Nucleus accumbens (tissue), 56 donors: ENCODE data around the gene HDDC3.
"Not testable (repeated sequence)": the region's sequence is repeated elsewhere in the genome, so short reads cannot be mapped to it uniquely, and the experiment has no call there.

ENCODE experiments used
- DNase-seq, 56 donors: peaks; one replicate each; lab custom pipeline; 2025; lab: John Stamatoyannopoulos, UW

Gene HDDC3

DNA sequence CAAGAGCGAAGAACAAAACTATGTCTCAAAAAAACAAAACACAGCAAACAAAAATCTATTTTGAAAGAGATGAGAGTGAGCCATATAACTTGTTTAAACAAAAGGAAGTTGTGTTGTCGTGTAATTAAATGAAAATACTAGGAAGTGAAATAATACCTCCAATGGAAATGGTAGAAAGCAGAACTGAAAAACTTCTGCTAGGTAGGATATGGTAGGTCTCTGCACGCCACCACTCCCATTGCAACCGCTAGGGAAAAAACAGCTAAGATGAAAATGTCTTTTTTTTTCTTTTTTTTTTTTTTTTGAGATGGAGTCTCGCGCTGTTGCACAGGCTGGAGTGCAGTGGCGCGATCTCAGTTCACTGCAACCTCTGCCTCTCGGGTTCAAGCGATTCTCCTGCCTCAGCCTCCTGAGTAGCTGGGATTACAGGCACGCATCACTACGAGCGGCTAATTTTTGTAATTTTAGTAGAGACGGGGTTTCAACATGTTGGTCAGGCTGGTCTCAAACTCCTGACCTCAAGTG is 35.2 kb downstream of the HDDC3 start:
- DNase-seq, result not testable (repeated sequence)

DNA sequence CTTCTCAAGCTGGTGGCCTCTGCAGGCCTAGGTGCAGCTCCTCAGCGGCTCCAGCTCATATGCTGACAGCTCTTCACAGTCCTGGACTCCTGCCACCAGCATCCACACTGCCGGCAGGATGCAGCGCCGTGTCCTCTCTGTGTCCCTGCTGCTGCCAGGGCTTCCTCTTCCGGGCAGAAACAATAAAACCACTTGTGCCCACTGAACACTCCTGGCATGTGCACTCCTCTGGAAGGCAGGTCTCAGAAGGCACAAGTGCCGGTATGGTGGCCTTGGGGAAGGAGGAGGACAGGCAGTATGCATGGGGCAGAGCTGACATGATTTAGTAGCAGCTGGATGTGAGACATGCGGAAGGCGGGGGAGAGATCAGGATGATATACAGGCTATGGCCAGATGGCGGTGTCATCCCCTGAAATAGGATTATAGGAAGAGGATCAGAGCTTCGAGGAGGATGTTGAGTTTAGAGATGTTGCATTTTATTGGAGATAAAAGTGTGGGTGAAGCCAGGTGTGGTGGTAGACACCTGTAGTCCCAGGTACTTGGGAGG is 36.7 kb downstream of the HDDC3 start:
- DNase-seq, result peak in 46 of 56 donors; percentile 15 to 80 (median 63)

DNA sequence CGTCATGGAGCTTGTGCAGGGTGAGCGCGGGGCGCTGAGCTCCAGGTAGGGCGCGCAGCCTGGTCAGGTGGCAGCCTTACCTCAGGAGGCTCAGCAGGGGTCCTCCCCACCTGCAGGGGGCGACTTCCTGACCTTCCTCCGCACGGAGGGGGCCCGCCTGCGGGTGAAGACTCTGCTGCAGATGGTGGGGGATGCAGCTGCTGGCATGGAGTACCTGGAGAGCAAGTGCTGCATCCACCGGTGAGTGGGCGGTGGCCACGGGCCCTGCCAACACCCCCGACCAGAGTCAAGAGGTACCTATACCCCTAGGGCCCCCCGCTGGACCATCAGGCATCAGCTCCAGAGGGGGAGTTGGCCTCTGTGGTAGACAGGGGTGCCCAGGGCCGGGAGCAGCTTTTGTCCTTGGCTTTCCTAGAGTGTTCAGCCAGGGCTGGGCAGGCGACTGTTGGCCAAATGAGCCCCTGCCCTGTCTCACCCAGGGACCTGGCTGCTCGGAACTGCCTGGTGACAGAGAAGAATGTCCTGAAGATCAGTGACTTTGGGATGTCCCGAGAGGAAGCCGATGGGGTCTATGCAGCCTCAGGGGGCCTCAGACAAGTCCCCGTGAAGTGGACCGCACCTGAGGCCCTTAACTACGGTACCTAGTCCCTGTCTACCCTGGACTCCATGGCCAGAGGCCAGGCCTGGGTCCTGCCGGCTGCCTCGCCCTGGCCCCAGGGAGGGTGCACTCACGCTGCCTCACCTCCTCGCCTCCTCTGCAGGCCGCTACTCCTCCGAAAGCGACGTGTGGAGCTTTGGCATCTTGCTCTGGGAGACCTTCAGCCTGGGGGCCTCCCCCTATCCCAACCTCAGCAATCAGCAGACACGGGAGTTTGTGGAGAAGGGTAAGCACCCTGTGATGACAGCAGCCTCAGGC is 38.9 kb downstream of the HDDC3 start:
- DNase-seq, result no peak

DNA sequence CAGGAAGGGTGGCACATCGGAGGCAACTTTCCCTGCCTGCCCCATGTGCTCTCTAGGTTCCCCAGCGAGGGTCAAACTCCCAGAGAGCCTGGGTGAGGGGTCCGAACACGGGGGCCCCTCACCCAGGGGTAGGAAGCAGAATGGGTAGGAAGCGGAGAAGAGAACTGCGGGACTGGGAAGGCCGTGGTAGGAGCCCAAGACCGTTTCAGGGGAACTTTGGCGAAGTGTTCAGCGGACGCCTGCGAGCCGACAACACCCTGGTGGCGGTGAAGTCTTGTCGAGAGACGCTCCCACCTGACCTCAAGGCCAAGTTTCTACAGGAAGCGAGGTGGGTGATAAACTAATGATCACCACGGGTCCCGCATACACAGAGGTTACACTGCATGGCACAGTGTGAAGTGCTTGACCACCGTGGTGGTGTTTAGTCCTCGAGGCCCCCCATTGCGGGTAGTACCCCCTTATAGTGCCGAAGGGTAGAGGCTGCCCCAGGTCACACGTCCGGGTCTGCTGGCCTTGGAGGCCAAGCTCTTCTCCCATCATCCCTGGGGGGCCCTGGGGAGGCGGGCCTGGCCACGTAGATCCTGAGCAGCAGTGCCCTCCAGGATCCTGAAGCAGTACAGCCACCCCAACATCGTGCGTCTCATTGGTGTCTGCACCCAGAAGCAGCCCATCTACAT is 39.7 kb downstream of the HDDC3 start:
- DNase-seq, result no peak

DNA sequence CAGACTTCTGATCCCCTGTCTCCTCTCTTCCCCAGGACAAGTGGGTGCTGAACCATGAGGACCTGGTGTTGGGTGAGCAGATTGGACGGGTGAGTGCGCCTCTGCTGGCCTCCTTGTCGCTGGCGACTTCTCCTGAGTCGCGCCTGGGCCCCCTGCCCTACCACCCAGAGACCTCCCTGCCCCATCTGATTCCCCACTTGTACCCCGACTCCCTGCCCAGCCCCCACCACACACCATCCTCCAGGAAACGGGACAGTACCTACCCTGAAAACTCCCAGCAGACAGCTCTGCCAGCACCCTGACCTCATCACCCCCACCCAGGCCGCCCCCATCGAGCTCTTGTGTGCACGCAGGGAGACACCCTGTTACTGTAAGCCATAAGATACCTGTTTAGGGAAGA is 40.3 kb downstream of the HDDC3 start:
- no peak for DNase-seq

DNA sequence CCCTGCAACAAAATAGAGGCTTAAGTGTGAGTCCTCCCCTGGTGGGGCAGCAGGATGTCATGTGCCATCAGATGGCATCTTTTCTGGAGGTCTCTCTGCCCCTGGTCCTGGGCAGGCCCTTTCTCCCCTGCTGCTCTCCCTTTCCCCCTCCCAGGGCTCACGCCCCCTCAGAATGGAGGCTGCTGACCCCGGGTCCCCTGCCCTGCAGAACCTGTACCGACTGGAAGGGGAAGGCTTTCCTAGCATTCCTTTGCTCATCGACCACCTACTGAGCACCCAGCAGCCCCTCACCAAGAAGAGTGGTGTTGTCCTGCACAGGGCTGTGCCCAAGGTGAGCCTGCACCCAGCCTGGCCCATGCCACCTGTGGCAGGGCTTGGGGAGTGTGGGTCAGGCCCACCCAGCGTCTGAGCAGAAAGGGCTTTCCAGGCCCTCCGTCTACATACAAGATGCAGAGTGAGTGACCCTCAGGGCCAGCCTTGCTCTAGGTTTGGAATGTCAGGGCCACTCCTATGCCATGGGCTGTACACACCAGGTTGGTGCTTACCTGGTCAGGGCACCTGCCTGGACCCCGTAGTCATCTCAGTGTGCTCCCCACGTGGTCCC is 40.9 kb downstream of the HDDC3 start:
- DNase-seq, result no peak

DNA sequence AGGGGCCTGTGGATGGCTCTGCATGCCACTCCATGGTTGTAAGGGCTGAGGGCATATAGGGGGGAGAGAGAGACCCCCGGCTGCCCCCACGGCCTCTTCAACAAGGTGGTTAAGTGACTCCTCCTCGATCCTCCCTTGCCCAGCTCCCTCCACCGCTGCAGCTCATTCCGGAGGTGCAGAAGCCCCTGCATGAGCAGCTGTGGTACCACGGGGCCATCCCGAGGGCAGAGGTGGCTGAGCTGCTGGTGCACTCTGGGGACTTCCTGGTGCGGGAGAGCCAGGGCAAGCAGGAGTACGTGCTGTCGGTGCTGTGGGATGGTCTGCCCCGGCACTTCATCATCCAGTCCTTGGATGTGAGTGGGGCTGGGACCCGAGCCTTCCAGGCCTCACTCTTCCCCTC is 41.5 kb downstream of the HDDC3 start:
- DNase-seq, result no peak

DNA sequence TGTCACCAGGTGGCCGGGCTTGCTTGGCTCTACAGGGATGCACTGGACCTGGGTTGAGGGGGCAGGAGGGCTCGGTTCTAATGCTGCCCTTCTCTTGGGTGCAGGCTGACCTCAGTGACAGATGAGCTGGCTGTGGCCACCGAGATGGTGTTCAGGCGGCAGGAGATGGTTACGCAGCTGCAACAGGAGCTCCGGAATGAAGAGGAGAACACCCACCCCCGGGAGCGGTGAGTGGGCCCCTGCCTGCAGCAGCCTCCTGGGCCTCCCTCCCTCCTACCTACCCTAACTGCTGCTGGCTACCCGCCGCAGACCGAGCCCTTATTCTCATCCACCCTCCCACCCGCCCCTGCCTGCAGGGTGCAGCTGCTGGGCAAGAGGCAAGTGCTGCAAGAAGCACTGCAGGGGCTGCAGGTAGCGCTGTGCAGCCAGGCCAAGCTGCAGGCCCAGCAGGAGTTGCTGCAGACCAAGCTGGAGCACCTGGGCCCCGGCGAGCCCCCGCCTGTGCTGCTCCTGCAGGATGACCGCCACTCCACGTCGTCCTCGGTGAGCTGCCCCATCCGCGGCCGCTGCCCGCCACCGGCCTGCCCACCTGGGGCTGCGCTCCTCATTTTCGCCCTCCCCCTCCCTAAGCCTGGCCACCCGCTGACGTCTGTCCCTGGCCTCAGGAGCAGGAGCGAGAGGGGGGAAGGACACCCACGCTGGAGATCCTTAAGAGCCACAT is 42.5 kb downstream of the HDDC3 start:
- peak in 1 of 56 donors; percentile 61 for DNase-seq

DNA sequence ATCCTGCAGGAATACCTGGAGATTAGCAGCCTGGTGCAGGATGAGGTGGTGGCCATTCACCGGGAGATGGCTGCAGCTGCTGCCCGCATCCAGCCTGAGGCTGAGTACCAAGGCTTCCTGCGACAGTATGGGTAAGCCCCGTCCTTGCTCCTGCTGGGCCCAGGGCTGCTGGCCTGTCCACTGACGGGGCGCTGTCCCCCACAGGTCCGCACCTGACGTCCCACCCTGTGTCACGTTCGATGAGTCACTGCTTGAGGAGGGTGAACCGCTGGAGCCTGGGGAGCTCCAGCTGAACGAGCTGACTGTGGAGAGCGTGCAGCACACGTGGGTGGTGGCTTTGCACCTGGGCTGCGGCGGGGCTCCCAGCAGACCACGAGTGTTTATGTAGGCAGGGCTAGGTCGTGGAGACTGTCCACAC is 43.0 kb downstream of the HDDC3 start:
- DNase-seq, result peak in 2 of 56 donors; percentile 12 to 61

DNA sequence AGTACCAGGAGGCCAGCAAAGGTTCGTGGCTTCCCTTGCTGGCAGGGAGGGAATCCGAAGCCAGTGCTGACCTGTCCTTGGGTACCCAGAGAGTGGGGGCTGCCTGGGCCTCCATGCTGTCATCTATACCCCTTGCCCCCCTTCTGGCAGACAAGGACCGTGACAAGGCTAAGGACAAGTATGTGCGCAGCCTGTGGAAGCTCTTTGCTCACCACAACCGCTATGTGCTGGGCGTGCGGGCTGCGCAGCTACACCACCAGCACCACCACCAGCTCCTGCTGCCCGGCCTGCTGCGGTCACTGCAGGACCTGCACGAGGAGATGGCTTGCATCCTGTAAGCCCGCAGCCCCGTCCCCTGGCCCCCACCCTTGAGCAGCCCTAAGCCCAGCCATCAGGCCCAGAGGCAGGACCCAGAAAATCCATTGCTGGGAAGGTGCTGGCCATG is 45.3 kb downstream of the HDDC3 start:
- no peak for DNase-seq

DNA sequence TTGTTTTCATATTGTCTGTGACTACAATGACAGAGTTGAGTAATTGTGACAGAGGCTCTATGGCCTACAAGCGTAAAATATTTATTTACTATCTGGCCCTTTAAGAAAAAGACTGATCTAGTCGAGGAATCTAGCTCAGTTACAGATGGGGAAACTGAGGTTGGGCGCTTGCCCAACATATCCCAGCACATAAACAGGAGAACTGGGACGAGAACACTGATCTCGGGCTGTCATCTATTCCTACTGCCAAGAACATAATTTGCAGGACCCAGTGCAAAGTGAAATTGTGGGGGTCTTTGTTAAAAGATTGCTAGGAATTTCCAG is 46.1 kb downstream of the HDDC3 start:
- no peak for DNase-seq

DNA sequence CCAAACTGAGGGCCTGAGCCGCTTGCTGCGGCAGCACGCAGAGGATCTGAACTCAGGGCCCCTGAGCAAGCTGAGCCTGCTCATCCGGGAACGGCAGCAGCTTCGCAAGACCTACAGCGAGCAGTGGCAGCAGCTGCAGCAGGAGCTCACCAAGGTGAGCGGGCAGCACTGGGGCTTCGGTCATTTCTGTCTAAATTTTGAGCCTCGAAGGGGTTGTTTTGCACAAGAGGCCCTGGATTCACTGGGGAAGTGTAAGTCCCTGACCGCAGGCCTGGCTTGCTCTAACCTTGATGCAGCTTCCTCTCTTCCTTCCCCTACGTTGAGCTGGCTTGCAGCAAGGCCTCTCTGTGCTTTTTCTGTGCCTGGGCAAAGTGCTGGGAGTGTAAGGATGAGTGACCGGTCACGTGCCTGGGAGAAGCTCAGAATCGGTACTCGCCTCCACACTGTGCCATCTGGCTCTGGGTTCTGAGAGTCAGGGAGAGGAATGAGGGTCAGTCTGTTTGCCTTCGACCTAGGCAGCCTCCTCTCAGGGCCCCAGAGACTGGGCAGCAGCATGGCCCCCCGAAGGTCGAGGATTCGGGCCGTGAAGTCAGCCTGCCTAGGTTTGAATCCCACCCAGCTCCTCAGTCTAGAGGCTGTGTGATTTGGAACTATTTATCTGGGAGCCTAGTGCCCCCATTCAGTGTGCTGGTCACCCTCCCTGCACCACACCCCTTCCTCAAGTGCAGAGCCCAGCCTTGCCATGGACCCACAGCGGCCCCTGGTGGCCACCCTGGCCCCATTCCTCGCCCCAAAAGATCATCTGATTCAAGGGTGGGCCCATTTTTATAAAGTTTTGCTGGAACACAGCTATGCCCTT is 46.7 kb downstream of the HDDC3 start:
- DNase-seq, result peak in 45 of 56 donors; percentile 17 to 82 (median 51)

DNA sequence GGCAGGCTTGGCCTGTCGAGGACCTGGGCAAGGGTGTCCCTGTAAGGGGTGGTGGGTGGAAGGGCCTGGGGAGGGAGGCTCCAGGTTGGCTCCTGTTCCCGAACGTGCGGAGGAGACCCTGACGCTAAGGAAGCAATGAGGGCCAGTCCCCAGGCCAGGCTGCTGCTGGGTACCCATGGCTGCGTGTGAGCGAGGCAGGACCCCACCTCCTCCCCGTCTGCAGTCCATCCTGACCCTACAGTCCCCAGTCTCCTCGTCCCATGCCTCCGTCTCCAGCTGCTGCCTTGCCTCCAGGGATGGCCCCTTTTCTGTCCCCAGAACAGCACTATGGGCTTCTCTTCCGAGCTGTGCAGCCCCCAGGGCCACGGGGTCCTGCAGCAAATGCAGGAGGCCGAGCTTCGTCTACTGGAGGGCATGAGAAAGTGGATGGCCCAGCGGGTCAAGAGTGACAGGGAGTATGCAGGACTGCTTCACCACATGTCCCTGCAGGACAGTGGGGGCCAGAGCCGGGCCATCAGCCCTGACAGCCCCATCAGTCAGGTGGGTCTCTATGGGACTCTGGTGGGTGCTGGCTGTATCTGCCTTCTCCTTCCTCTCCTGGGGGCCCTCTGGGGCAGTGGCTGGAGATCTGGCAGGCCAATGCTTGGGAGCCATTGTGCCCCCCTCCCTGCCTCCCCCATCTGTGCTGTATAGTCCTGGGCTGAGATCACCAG is 47.5 kb downstream of the HDDC3 start:
- no peak for DNase-seq

DNA sequence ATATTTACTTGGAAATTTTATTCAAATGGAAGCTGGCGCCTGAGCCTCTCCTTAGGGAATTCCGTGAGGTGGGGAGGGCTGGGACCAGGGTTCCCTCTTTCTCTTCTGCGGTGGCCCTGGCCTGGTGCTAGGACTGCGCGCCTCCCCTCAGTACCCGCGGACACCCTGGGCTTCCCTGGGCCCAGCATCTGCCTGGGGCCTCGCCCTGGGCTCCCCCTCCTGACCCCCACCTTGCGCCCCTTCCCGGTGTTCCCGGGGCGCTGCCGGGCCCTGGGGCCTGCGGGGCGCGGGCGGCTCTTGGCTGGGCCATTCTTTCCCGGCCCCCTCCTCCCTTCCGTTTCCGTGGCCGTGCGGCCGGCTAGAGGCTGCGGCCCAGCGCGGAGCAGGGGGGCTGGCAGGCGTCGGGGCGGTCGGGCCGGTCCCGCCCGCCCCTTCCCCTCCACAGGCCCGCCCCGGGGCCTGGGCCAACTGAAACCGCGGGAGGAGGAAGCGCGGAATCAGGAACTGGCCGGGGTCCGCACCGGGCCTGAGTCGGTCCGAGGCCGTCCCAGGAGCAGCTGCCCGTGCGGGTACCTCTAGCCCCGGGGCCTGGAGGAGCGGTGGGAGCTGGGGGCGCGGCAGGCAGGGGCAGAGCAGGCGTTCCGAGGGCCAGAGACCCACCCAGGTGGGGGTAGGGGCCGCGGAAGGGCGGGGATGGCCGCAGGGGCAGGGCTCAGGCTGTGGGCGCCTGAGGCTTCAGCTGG is 48.2 kb downstream of the HDDC3 start, which contains the start of gene FES:
FES (plus strand) TSS at position 529 of the 743 bp plus-strand sequence. CDS start 542 bp downstream, outside the sequence.
- DNase-seq, result peak in 8 of 56 donors; percentile 16 to 51 (median 24)

DNA sequence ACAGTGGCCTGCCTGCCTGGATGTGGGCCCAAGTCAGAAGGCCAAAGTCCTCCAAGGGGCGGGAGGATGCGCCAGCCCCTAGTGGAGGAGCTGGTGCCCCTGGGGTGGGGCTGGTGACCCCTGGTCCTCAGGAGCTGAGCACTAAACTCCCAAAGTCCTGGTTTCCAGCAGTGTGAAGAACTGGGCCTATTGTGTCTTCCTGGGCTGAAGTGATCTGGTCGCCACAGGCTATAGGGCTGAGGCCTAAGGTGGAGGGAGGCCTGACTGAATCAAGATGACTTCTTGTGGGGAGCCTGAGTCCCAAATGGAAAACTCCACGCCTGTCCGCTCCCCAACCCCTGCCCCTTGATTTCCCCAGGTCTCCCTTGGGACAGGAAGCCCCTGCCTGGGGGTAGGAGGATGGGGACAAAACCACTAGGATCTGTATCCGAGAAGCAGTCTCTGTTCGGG is 48.8 kb downstream of the HDDC3 start:
- no peak for DNase-seq

DNA sequence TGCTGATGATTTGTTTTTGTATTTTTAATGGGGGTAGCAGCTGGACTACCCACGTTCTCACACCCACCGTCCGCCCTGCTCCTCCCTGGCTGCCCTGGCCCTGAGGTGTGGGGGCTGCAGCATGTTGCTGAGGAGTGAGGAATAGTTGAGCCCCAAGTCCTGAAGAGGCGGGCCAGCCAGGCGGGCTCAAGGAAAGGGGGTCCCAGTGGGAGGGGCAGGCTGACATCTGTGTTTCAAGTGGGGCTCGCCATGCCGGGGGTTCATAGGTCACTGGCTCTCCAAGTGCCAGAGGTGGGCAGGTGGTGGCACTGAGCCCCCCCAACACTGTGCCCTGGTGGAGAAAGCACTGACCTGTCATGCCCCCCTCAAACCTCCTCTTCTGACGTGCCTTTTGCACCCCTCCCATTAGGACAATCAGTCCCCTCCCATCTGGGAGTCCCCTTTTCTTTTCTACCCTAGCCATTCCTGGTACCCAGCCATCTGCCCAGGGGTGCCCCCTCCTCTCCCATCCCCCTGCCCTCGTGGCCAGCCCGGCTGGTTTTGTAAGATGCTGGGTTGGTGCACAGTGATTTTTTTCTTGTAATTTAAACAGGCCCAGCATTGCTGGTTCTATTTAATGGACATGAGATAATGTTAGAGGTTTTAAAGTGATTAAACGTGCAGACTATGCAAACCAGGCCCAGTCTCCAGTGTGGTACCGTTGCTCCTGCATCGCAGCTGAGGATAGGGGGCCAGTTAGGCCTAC is 49.4 kb downstream of the HDDC3 start:
- DNase-seq, result no peak
